B cell (primary cell): ENCODE measurements around the gene OSBPL5. TPM values are rescaled to one million over a fixed set of nuclear protein-coding genes. Genes with fewer than 3 reads are reported as not detected.

Experiments used
- ATAC-seq: fragments of 200-7000 bp; cut with Tn5 transposase; one replicate; pipeline ENCODE4 v1.10.0; 2021; ENCODE audit warnings: low read depth, mild to moderate bottlenecking, moderate number of reproducible peaks, moderate library complexity
- CTCF ChIA-PET: fragments of 350-600 bp; sonication (Branson Sonifier 250); formaldehyde crosslinking; loops from one replicate; lab custom pipeline; 2021; ENCODE audit warnings: antibody characterized with exemption, inconsistent platforms; lab: Charles Lee
- POLR2A ChIA-PET: fragments of 350-600 bp; sonication (Branson Sonifier 250); formaldehyde crosslinking; loops from one replicate; lab custom pipeline; 2021; ENCODE audit warnings: antibody characterized with exemption; lab: Charles Lee
- DNase-seq: peaks from one replicate; pipeline ENCODE4 v3.0.0; 2013
- H2AFZ ChIP-seq: 2 replicates; pipeline ENCODE4 v1.6.1; 2012; ENCODE audit warnings: mild to moderate bottlenecking, low read depth, low read length; ENCODE audit not compliant: insufficient read depth, poor library complexity, severe bottlenecking
- H3K27ac ChIP-seq, 2 donors: 1 replicate in 1 of 2; 2 replicates in 1 of 2; pipeline ENCODE4 v1.5.1; 2012 to 2013; ENCODE audit warnings: low read length in 2 of 2, mild to moderate bottlenecking in 2 of 2, moderate library complexity in 1 of 2
- H3K27me3 ChIP-seq, 4 experiments: fragments of 200-600 bp in 1 of 4; sonication (generic) in 1 of 4; replicated peaks in 1 of 4; 1 replicate in 2 of 4; 2 replicates in 2 of 4; pipeline versions ENCODE4 v1.6.1 to v1.7.0; 2013 to 2016; ENCODE audit warnings: low read length in 3 of 4, mild to moderate bottlenecking in 2 of 4, mixed read lengths in 1 of 4, moderate library complexity in 1 of 4; ENCODE audit not compliant: insufficient read depth in 4 of 4, control insufficient read depth in 3 of 4; ENCODE audit errors: control extremely low read depth in 1 of 4
- H3K36me3 ChIP-seq, 2 experiments: replicated peaks in 1 of 2; 1 replicate in 1 of 2; 2 replicates in 1 of 2; pipeline versions ENCODE4 v1.6.1 to v1.7.1; 2013; ENCODE audit warnings: low read length in 1 of 2; ENCODE audit not compliant: insufficient read depth in 2 of 2, control insufficient read depth in 1 of 2; ENCODE audit errors: control extremely low read depth in 1 of 2, extremely low read depth in 1 of 2
- H3K4me1 ChIP-seq, 2 donors: fragments of 200-600 bp in 1 of 2; sonication (generic) in 1 of 2; 1 replicate in 1 of 2; 2 replicates in 1 of 2; pipeline versions ENCODE4 v1.5.1 to v1.6.1; 2013 to 2017; ENCODE audit warnings: low read length in 2 of 2; ENCODE audit not compliant: control insufficient read depth in 2 of 2, insufficient read depth in 2 of 2
- H3K4me2 ChIP-seq: replicated peaks from 2 replicates; pipeline ENCODE3; 2012; ENCODE audit warnings: mild to moderate bottlenecking, low read depth, low read length; ENCODE audit not compliant: poor library complexity, severe bottlenecking
- H3K4me3 ChIP-seq, 5 experiments: fragments of 200-600 bp in 1 of 5; sonication (generic) in 1 of 5; 1 replicate in 3 of 5; 2 replicates in 2 of 5; pipeline versions ENCODE4 v1.5.1 to v1.7.0; 2011 to 2016; ENCODE audit warnings: low read length in 4 of 5, mild to moderate bottlenecking in 4 of 5, low read depth in 2 of 5, control low read depth in 1 of 5, moderate library complexity in 1 of 5; ENCODE audit not compliant: insufficient read depth in 1 of 5; ENCODE audit errors: control extremely low read depth in 1 of 5, extremely low read depth in 1 of 5
- H3K79me2 ChIP-seq: fragments of 200-600 bp; sonication (generic); one replicate; pipeline ENCODE4 v1.6.0; 2016; ENCODE audit warnings: low read length; ENCODE audit not compliant: control insufficient read depth, insufficient read depth
- H3K9ac ChIP-seq: fragments of 200-600 bp; sonication (generic); 2 replicates; pipeline ENCODE4 v1.6.1; 2017; ENCODE audit warnings: mild to moderate bottlenecking, low read length, moderate library complexity
- H3K9me3 ChIP-seq, 3 donors: one replicate each; pipeline versions ENCODE4 v1.6.1 to v1.7.1; 2013; ENCODE audit warnings: low read length in 2 of 3; ENCODE audit not compliant: control insufficient read depth in 2 of 3, insufficient read depth in 1 of 3; ENCODE audit errors: control extremely low read depth in 1 of 3
- H4K20me1 ChIP-seq: 2 replicates; pipeline ENCODE4 v1.6.0; 2012; ENCODE audit warnings: mild to moderate bottlenecking, low read length; ENCODE audit not compliant: insufficient read depth, control insufficient read depth, poor library complexity, severe bottlenecking
- H3K27ac Mint-ChIP-seq: one replicate; pipeline ENCODE4 v1.8.0; 2021; ENCODE audit warnings: mixed read lengths
- H3K27me3 Mint-ChIP-seq: one replicate; pipeline ENCODE4 v1.8.0; 2021; ENCODE audit warnings: mixed read lengths
- H3K4me1 Mint-ChIP-seq: one replicate; pipeline ENCODE4 v1.8.0; 2021; ENCODE audit warnings: mixed read lengths
- H3K4me3 Mint-ChIP-seq: one replicate; pipeline ENCODE4 v1.8.0; 2021; ENCODE audit warnings: mixed read lengths
- H3K9me3 Mint-ChIP-seq: one replicate; pipeline ENCODE4 v1.8.0; 2022; ENCODE audit warnings: mixed read lengths; ENCODE audit not compliant: insufficient read depth
- CTCF ChIP-seq: fragments of 200-600 bp; IDR thresholded peaks from one replicate; pipeline ENCODE4 v1.8.0; 2022; ENCODE audit warnings: antibody characterized with exemption, mild to moderate bottlenecking
- EZH2 ChIP-seq: IDR thresholded peaks from 2 replicates; pipeline ENCODE4 v1.6.1; 2012; ENCODE audit warnings: borderline replicate concordance, low read depth, mild to moderate bottlenecking, moderate library complexity, low read length; ENCODE audit not compliant: insufficient read depth, poor library complexity, severe bottlenecking
- WGBS: methylation state at CpG from one replicate; pipeline ENCODE4 v1.1.5; 2013; ENCODE audit warnings: missing lambda C conversion rate; ENCODE audit not compliant: insufficient coverage; 5-methylcytosine and 5-hydroxymethylcytosine counted together
- intact Hi-C: fragments of 100-400 bp; cut with micrococcal nuclease; formaldehyde crosslinking; loops from one replicate; pipeline ENCODE4 v1.10.0; 2022
- polyA plus RNA-seq: library from polyadenylated mRNA; depleted of rRNA; stranded (reverse); fragments of >200 nt; gene quantifications from 2 replicates; pipeline ENCODE4 v1.2.3, GENCODE V29; 2012
- total RNA-seq, 2 donors: library from RNA; stranded (reverse); fragments of 120-200 nt in 1 of 2; gene quantifications; 1 replicate in 1 of 2; 2 replicates in 1 of 2; pipeline versions ENCODE4 v1.2.3 to v1.2.4, GENCODE V29; 2013 to 2022

OSBPL5 gene
- total and polyA plus RNA-seq, 2 donors (not counting 1 experiment from before 2014, with no cell fraction given), result 0.15 to 1.2 TPM

- DNase-seq (no peak), ATAC-seq (no peak)
- Histone ChIP-seq H3K27ac (no peak overlapping the region), H3K4me1 (no peaks in the 10 kb centered on the region), H3K9me3 (no peaks in the 10 kb centered on the region), H4K20me1 (no peaks in the 10 kb centered on the region), H3K79me2 (no peaks in the 10 kb centered on the region), H3K9ac (no peak overlapping the region), H3K27me3 (no peaks in the 10 kb centered on the region), H3K4me3 (no peak overlapping the region), H3K4me2 (no peak overlapping the region), H2AFZ (no peak overlapping the region), H3K36me3 (no peaks in the 10 kb centered on the region)
- WGBS, result 89% methylated on average over 11 of the region's 11 CpGs
- no peak overlapping the region for H3K4me3 Mint-ChIP-seq
- CTCF ChIA-PET, result no interaction called here
- H3K27me3 Mint-ChIP-seq, result no peaks in the 10 kb centered on the region
- no peaks in the 10 kb centered on the region for H3K9me3 Mint-ChIP-seq
- H3K27ac Mint-ChIP-seq, result no peak overlapping the region
- intact Hi-C loops, result no loop called here
- TF ChIP-seq CTCF (no peak), EZH2 (no peak)
- no peaks in the 10 kb centered on the region for H3K4me1 Mint-ChIP-seq
- POLR2A ChIA-PET, result no interaction called here
Observed at GRCh38 chr11:3132271-3132781, 32.8 kb downstream of the OSBPL5 start.

GRCh38 chr11:3131330-3131941, 33.7 kb downstream of the OSBPL5 start:
- no peaks in the 10 kb centered on the region for H3K36me3 ChIP-seq
- no peak overlapping the region for H2AFZ ChIP-seq
- H3K27me3 ChIP-seq, result no peaks in the 10 kb centered on the region
- ATAC-seq (no peak), DNase-seq (no peak)
- ChIA-PET CTCF (no interaction called here), POLR2A (no interaction called here)
- intact Hi-C loops, result no loop called here
- no peaks in the 10 kb centered on the region for H3K9me3 ChIP-seq
- 95% methylated on average over 2 of the region's 2 CpGs for WGBS
- Mint-ChIP-seq H3K4me1 (no peaks in the 10 kb centered on the region), H3K27ac (no peak overlapping the region), H3K9me3 (no peaks in the 10 kb centered on the region), H3K4me3 (no peak overlapping the region), H3K27me3 (no peaks in the 10 kb centered on the region)
- H3K4me1 ChIP-seq, result no peaks in the 10 kb centered on the region
- no peak overlapping the region for H3K27ac ChIP-seq
- H3K79me2 ChIP-seq, result no peaks in the 10 kb centered on the region
- H3K9ac ChIP-seq, result no peak overlapping the region
- no peaks in the 10 kb centered on the region for H4K20me1 ChIP-seq
- no peak overlapping the region for H3K4me3 ChIP-seq
- TF ChIP-seq EZH2 (no peak), CTCF (no peak)
- H3K4me2 ChIP-seq, result no peak overlapping the region
